B cell (primary cell): ENCODE results near the gene TENT5C. TPM values are rescaled to one million over a fixed set of nuclear protein-coding genes. Genes with fewer than 3 reads are reported as not detected.

Experiments used
- ATAC-seq: fragments of 200-7000 bp; cut with Tn5 transposase; one replicate; pipeline ENCODE4 v1.10.0; 2021; ENCODE audit warnings: low read depth, mild to moderate bottlenecking, moderate number of reproducible peaks, moderate library complexity
- CTCF ChIA-PET: fragments of 350-600 bp; sonication (Branson Sonifier 250); formaldehyde crosslinking; loops from one replicate; lab custom pipeline; 2021; ENCODE audit warnings: antibody characterized with exemption, inconsistent platforms; lab: Charles Lee
- POLR2A ChIA-PET: fragments of 350-600 bp; sonication (Branson Sonifier 250); formaldehyde crosslinking; loops from one replicate; lab custom pipeline; 2021; ENCODE audit warnings: antibody characterized with exemption; lab: Charles Lee
- DNase-seq: peaks from one replicate; pipeline ENCODE4 v3.0.0; 2013
- H2AFZ ChIP-seq: 2 replicates; pipeline ENCODE4 v1.6.1; 2012; ENCODE audit warnings: mild to moderate bottlenecking, low read depth, low read length; ENCODE audit not compliant: insufficient read depth, poor library complexity, severe bottlenecking
- H3K27ac ChIP-seq, 2 donors: 1 replicate in 1 of 2; 2 replicates in 1 of 2; pipeline ENCODE4 v1.5.1; 2012 to 2013; ENCODE audit warnings: low read length in 2 of 2, mild to moderate bottlenecking in 2 of 2, moderate library complexity in 1 of 2
- H3K27me3 ChIP-seq, 4 experiments: fragments of 200-600 bp in 1 of 4; sonication (generic) in 1 of 4; replicated peaks in 1 of 4; 1 replicate in 2 of 4; 2 replicates in 2 of 4; pipeline versions ENCODE4 v1.6.1 to v1.7.0; 2013 to 2016; ENCODE audit warnings: low read length in 3 of 4, mild to moderate bottlenecking in 2 of 4, mixed read lengths in 1 of 4, moderate library complexity in 1 of 4; ENCODE audit not compliant: insufficient read depth in 4 of 4, control insufficient read depth in 3 of 4; ENCODE audit errors: control extremely low read depth in 1 of 4
- H3K36me3 ChIP-seq, 2 experiments: replicated peaks in 1 of 2; 1 replicate in 1 of 2; 2 replicates in 1 of 2; pipeline versions ENCODE4 v1.6.1 to v1.7.1; 2013; ENCODE audit warnings: low read length in 1 of 2; ENCODE audit not compliant: insufficient read depth in 2 of 2, control insufficient read depth in 1 of 2; ENCODE audit errors: control extremely low read depth in 1 of 2, extremely low read depth in 1 of 2
- H3K4me1 ChIP-seq, 2 donors: fragments of 200-600 bp in 1 of 2; sonication (generic) in 1 of 2; 1 replicate in 1 of 2; 2 replicates in 1 of 2; pipeline versions ENCODE4 v1.5.1 to v1.6.1; 2013 to 2017; ENCODE audit warnings: low read length in 2 of 2; ENCODE audit not compliant: control insufficient read depth in 2 of 2, insufficient read depth in 2 of 2
- H3K4me2 ChIP-seq: replicated peaks from 2 replicates; pipeline ENCODE3; 2012; ENCODE audit warnings: mild to moderate bottlenecking, low read depth, low read length; ENCODE audit not compliant: poor library complexity, severe bottlenecking
- H3K4me3 ChIP-seq, 5 experiments: fragments of 200-600 bp in 1 of 5; sonication (generic) in 1 of 5; 1 replicate in 3 of 5; 2 replicates in 2 of 5; pipeline versions ENCODE4 v1.5.1 to v1.7.0; 2011 to 2016; ENCODE audit warnings: low read length in 4 of 5, mild to moderate bottlenecking in 4 of 5, low read depth in 2 of 5, control low read depth in 1 of 5, moderate library complexity in 1 of 5; ENCODE audit not compliant: insufficient read depth in 1 of 5; ENCODE audit errors: control extremely low read depth in 1 of 5, extremely low read depth in 1 of 5
- H3K79me2 ChIP-seq: fragments of 200-600 bp; sonication (generic); one replicate; pipeline ENCODE4 v1.6.0; 2016; ENCODE audit warnings: low read length; ENCODE audit not compliant: control insufficient read depth, insufficient read depth
- H3K9ac ChIP-seq: fragments of 200-600 bp; sonication (generic); 2 replicates; pipeline ENCODE4 v1.6.1; 2017; ENCODE audit warnings: mild to moderate bottlenecking, low read length, moderate library complexity
- H3K9me3 ChIP-seq, 3 donors: one replicate each; pipeline versions ENCODE4 v1.6.1 to v1.7.1; 2013; ENCODE audit warnings: low read length in 2 of 3; ENCODE audit not compliant: control insufficient read depth in 2 of 3, insufficient read depth in 1 of 3; ENCODE audit errors: control extremely low read depth in 1 of 3
- H4K20me1 ChIP-seq: 2 replicates; pipeline ENCODE4 v1.6.0; 2012; ENCODE audit warnings: mild to moderate bottlenecking, low read length; ENCODE audit not compliant: insufficient read depth, control insufficient read depth, poor library complexity, severe bottlenecking
- H3K27ac Mint-ChIP-seq: one replicate; pipeline ENCODE4 v1.8.0; 2021; ENCODE audit warnings: mixed read lengths
- H3K27me3 Mint-ChIP-seq: one replicate; pipeline ENCODE4 v1.8.0; 2021; ENCODE audit warnings: mixed read lengths
- H3K4me1 Mint-ChIP-seq: one replicate; pipeline ENCODE4 v1.8.0; 2021; ENCODE audit warnings: mixed read lengths
- H3K4me3 Mint-ChIP-seq: one replicate; pipeline ENCODE4 v1.8.0; 2021; ENCODE audit warnings: mixed read lengths
- H3K9me3 Mint-ChIP-seq: one replicate; pipeline ENCODE4 v1.8.0; 2022; ENCODE audit warnings: mixed read lengths; ENCODE audit not compliant: insufficient read depth
- EZH2 ChIP-seq: IDR thresholded peaks from 2 replicates; pipeline ENCODE4 v1.6.1; 2012; ENCODE audit warnings: borderline replicate concordance, low read depth, mild to moderate bottlenecking, moderate library complexity, low read length; ENCODE audit not compliant: insufficient read depth, poor library complexity, severe bottlenecking
- WGBS: methylation state at CpG from one replicate; pipeline ENCODE4 v1.1.5; 2013; ENCODE audit warnings: missing lambda C conversion rate; ENCODE audit not compliant: insufficient coverage; 5-methylcytosine and 5-hydroxymethylcytosine counted together
- intact Hi-C: fragments of 100-400 bp; cut with micrococcal nuclease; formaldehyde crosslinking; loops from one replicate; pipeline ENCODE4 v1.10.0; 2022
- polyA plus RNA-seq: library from polyadenylated mRNA; depleted of rRNA; stranded (reverse); fragments of >200 nt; gene quantifications from 2 replicates; pipeline ENCODE4 v1.2.3, GENCODE V29; 2012
- total RNA-seq, 2 donors: library from RNA; stranded (reverse); fragments of 120-200 nt in 1 of 2; gene quantifications; 1 replicate in 1 of 2; 2 replicates in 1 of 2; pipeline versions ENCODE4 v1.2.3 to v1.2.4, GENCODE V29; 2013 to 2022
- TF ChIP-seq, protein P1 (sequence below): fragments of 200-600 bp; IDR thresholded peaks from one replicate; pipeline ENCODE4 v1.8.0; 2022; ENCODE audit warnings: antibody characterized with exemption, mild to moderate bottlenecking

The TENT5C gene
- total and polyA plus RNA-seq, 2 donors (not counting 1 experiment from before 2014, with no cell fraction given), result 65.4 to 112 TPM

DNA sequence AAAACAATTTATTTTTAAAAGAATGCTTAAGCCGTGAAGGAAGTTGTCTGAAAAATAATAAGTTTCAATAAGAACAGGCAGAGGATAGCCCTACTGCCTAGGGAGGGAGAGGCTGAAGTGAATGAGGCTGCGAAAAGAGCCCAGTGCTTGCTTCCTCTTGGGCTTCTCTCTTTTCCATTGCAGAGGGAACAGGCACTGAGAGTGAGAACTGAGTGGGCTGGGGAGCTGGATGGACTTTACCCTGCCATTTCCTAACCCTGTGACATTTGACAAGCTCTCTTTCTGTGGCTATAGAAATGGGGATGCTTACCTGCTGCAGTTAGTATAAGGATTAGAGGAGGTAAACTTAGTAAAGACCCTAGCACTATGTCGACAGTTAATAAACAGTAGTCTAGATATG lies 30.0 kb downstream of the TENT5C start:
- no peaks in the 10 kb centered on the region for H3K36me3 ChIP-seq
- peak overlapping the region in 1 of 5 experiments; percentile 29 for H3K4me3 ChIP-seq
- Mint-ChIP-seq H3K4me3 (peak overlapping the region; percentile 76), H3K27ac (peak overlapping the region; percentile 80), H3K9me3 (no peaks in the 10 kb centered on the region), H3K4me1 (peaks cover 83% of the 10 kb centered on the region), H3K27me3 (no peaks in the 10 kb centered on the region)
- H3K9ac ChIP-seq, result peak overlapping the region; percentile 32
- no peaks in the 10 kb centered on the region for H3K27me3 ChIP-seq
- no peaks in the 10 kb centered on the region for H3K9me3 ChIP-seq
- 100% methylated on average over 1 of the region's 3 CpGs for WGBS
- H4K20me1 ChIP-seq, result no peaks in the 10 kb centered on the region
- no peak overlapping the region for H2AFZ ChIP-seq
- ChIA-PET POLR2A (interaction anchor here (2.3 kb wide), 1 partner anchor 26 kb away, joined by 13 read pairs; no protein-coding TSS in a partner anchor), CTCF (interaction anchor here (0.9 to 6.5 kb wide), 6 partner anchors 17 to 118 kb away, joined by 3 to 38 read pairs (median 7); no protein-coding TSS in a partner anchor)
- H3K4me2 ChIP-seq, result peak overlapping the region; percentile 67
- H3K4me1 ChIP-seq, result peaks cover 74 to 76% of the 10 kb centered on the region in 2 donors
- intact Hi-C loops, result loop anchor here (2.0 kb wide), 1 partner anchor 39 kb away; no protein-coding TSS in a partner anchor
- H3K79me2 ChIP-seq, result peaks cover 39% of the 10 kb centered on the region
- no peak for ATAC-seq
- H3K27ac ChIP-seq, result peak overlapping the region; percentile 31 to 57
- TF ChIP-seq, protein P1, sequence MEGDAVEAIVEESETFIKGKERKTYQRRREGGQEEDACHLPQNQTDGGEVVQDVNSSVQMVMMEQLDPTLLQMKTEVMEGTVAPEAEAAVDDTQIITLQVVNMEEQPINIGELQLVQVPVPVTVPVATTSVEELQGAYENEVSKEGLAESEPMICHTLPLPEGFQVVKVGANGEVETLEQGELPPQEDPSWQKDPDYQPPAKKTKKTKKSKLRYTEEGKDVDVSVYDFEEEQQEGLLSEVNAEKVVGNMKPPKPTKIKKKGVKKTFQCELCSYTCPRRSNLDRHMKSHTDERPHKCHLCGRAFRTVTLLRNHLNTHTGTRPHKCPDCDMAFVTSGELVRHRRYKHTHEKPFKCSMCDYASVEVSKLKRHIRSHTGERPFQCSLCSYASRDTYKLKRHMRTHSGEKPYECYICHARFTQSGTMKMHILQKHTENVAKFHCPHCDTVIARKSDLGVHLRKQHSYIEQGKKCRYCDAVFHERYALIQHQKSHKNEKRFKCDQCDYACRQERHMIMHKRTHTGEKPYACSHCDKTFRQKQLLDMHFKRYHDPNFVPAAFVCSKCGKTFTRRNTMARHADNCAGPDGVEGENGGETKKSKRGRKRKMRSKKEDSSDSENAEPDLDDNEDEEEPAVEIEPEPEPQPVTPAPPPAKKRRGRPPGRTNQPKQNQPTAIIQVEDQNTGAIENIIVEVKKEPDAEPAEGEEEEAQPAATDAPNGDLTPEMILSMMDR, result no peak
- no peak for TF ChIP-seq EZH2
- DNase-seq, result no peak
